ENCODE data around the gene XYLT1.

GRCh38 chr16:17333229-17333628 is 137.5 kb downstream of the XYLT1 start:
- TF ChIP-seq CTCF (IDR thresholded peaks at IDR 0.05; ENCODE audit: poor library complexity, severe bottlenecking) (no peak), MXI1 (conservative IDR thresholded peaks at IDR 0.05; ENCODE audit: poor library complexity, severe bottlenecking) (no peak), EP300 (conservative IDR thresholded peaks at IDR 0.05; ENCODE audit: poor library complexity, severe bottlenecking) (no peak), TAF1 (IDR thresholded peaks at IDR 0.05; ENCODE audit: low read depth) (no peak), RAD21 (conservative IDR thresholded peaks at IDR 0.05) (no peak), POLR2AphosphoS5 (IDR thresholded peaks at IDR 0.05) (no peak), EZH2 (IDR thresholded peaks at IDR 0.05; ENCODE audit: borderline replicate concordance, insufficient read depth, low read length, poor library complexity, severe bottlenecking) (no peak), SMC3 (conservative IDR thresholded peaks at IDR 0.05; ENCODE audit: poor library complexity) (no peak)
